PC-9 (cell line): Measurements from ENCODE around the gene TIA1. TPM values are rescaled to one million over a fixed set of nuclear protein-coding genes. Genes with fewer than 3 reads are reported as not detected.

Experiments
- BruUV-seq: library from RNA; stranded (reverse); fragments of 400-500 nt; replicated peaks from 2 replicates; lab custom pipeline; 2021; lab: Mats Ljungman, UMichigan
- CTCF ChIA-PET: fragments of 300-600 bp; sonication (Branson Sonifier 250); formaldehyde crosslinking; loops from one replicate; lab custom pipeline; 2022; ENCODE audit warnings: antibody characterized with exemption; lab: Charles Lee
- POLR2A ChIA-PET: fragments of 300-600 bp; sonication (Branson Sonifier 250); formaldehyde crosslinking; loops from one replicate; lab custom pipeline; 2022; ENCODE audit warnings: antibody characterized with exemption; ENCODE audit not compliant: unreplicated experiment; lab: Charles Lee
- DNase-seq, 2 experiments: peaks; one replicate each; pipeline versions ENCODE4 v3.0.0 to v3.0.0-alpha.2; 2015 to 2022; ENCODE audit warnings: mixed read lengths in 1 of 2
- H2AFZ ChIP-seq: fragments of 200-600 bp; sonication (generic); 2 replicates; pipeline ENCODE4 v1.8.1; 2017; ENCODE audit warnings: antibody characterized with exemption
- H3F3A ChIP-seq: fragments of 200-600 bp; sonication (generic); 2 replicates; pipeline ENCODE4 v1.8.1; 2017; ENCODE audit warnings: antibody characterized with exemption, mild to moderate bottlenecking, low read depth; ENCODE audit not compliant: insufficient read depth
- H3K27ac ChIP-seq: fragments of 200-600 bp; sonication (generic); 2 replicates; pipeline ENCODE4 v1.6.1; 2016; ENCODE audit warnings: mixed run types
- H3K27me3 ChIP-seq: fragments of 200-600 bp; sonication (generic); 2 replicates; pipeline ENCODE4 v1.6.1; 2016; ENCODE audit warnings: low read depth, mixed run types; ENCODE audit not compliant: insufficient read depth
- H3K36me3 ChIP-seq: fragments of 200-600 bp; sonication (generic); 2 replicates; pipeline ENCODE4 v1.6.1; 2016; ENCODE audit warnings: low read depth, mixed run types
- H3K4me1 ChIP-seq: fragments of 200-600 bp; sonication (generic); replicated peaks from 2 replicates; pipeline ENCODE4 v1.6.1; 2016; ENCODE audit warnings: mixed run types; ENCODE audit not compliant: insufficient read depth
- H3K4me2 ChIP-seq: fragments of 200-600 bp; sonication (generic); 2 replicates; pipeline ENCODE4 v1.6.1; 2017; ENCODE audit warnings: mixed run types
- H3K4me3 ChIP-seq: fragments of 200-600 bp; sonication (generic); 2 replicates; pipeline ENCODE4 v1.6.1; 2016; ENCODE audit warnings: mixed run types
- H3K79me2 ChIP-seq: fragments of 200-600 bp; sonication (generic); 2 replicates; pipeline ENCODE4 v1.6.1; 2017; ENCODE audit warnings: low read depth, mixed run types
- H3K9me2 ChIP-seq: fragments of 200-600 bp; sonication (generic); 2 replicates; pipeline ENCODE4 v1.8.1; 2017; ENCODE audit warnings: mild to moderate bottlenecking; ENCODE audit not compliant: insufficient read depth
- H3K9me3 ChIP-seq: fragments of 200-600 bp; sonication (generic); 2 replicates; pipeline ENCODE4 v1.8.1; 2016; ENCODE audit warnings: low read depth; ENCODE audit not compliant: insufficient read depth
- H4K20me1 ChIP-seq: fragments of 200-600 bp; sonication (generic); 2 replicates; pipeline ENCODE4 v1.8.1; 2017; ENCODE audit not compliant: insufficient read depth
- CTCF ChIP-seq: fragments of 200-600 bp; sonication (generic); conservative IDR thresholded peaks from 2 replicates; pipeline ENCODE4 v1.6.1; 2017; ENCODE audit warnings: mixed run types, antibody characterized with exemption, mild to moderate bottlenecking, moderate library complexity
- EZH2 ChIP-seq: fragments of 200-600 bp; sonication (generic); IDR thresholded peaks from 2 replicates; pipeline ENCODE4 v1.8.0; 2017; ENCODE audit warnings: antibody characterized with exemption, low read depth
- intact Hi-C: fragments of 100-400 bp; cut with micrococcal nuclease; formaldehyde crosslinking; loops from one replicate; pipeline ENCODE4 v1.10.0; 2022; ENCODE audit not compliant: unreplicated experiment
- microRNA-seq: library from miRNA; unstranded; fragments of <30 nt; microRNA quantifications from one replicate; pipeline ENCODE4 v1.2.0, GENCODE V29; 2021; ENCODE audit warnings: borderline number of aligned reads, borderline replicate concordance
- total RNA-seq: library from RNA; stranded (reverse); gene quantifications from 2 replicates; pipeline ENCODE4 v1.2.3, GENCODE V29; 2021

Gene TIA1
- total RNA-seq, 1 experiment from 2014 or later, result 121 TPM

GRCh38 chr2:70161069-70161534 is 87.3 kb downstream of the TIA1 start:
- no peak for TF ChIP-seq EZH2
- no peak for TF ChIP-seq CTCF
- CTCF ChIA-PET, result no interaction called here
- Histone ChIP-seq H3K9me3 (no peaks in the 10 kb centered on the region), H4K20me1 (no peaks in the 10 kb centered on the region), H3K9me2 (no peaks in the 10 kb centered on the region), H3K79me2 (no peaks in the 10 kb centered on the region), H3K27ac (no peak overlapping the region), H3K4me3 (no peak overlapping the region), H3K36me3 (no peaks in the 10 kb centered on the region), H3K4me2 (no peak overlapping the region), H3F3A (no peaks in the 10 kb centered on the region), H2AFZ (no peak overlapping the region), H3K27me3 (no peaks in the 10 kb centered on the region), H3K4me1 (no peaks in the 10 kb centered on the region)
- intact Hi-C loops, result no loop called here
- POLR2A ChIA-PET, result interaction anchor here (0.5 to 1.2 kb wide), 3 partner anchors 30 to 246 kb away, joined by 5 to 6 read pairs (median 6); partner anchors contain the start of genes C2orf42 and MXD1
- no TSS peak for BruUV-seq
- DNase-seq, result peak; percentile 31 to 38

- Histone ChIP-seq H3F3A (no peaks in the 10 kb centered on the region), H4K20me1 (no peaks in the 10 kb centered on the region), H3K9me2 (no peaks in the 10 kb centered on the region), H3K9me3 (no peaks in the 10 kb centered on the region), H3K36me3 (no peaks in the 10 kb centered on the region), H3K27ac (no peak overlapping the region), H2AFZ (no peak overlapping the region), H3K4me3 (no peak overlapping the region), H3K4me2 (no peak overlapping the region), H3K79me2 (no peaks in the 10 kb centered on the region), H3K27me3 (no peaks in the 10 kb centered on the region), H3K4me1 (no peaks in the 10 kb centered on the region)
- no peak for DNase-seq
- intact Hi-C loops, result no loop called here
- POLR2A ChIA-PET, result interaction anchor here (0.5 to 1.2 kb wide), 3 partner anchors 31 to 246 kb away, joined by 5 to 6 read pairs (median 6); partner anchors contain the start of genes C2orf42 and MXD1
- no TSS peak for BruUV-seq
- CTCF ChIA-PET, result no interaction called here
- TF ChIP-seq CTCF, result no peak
- TF ChIP-seq EZH2, result no peak
Measured at GRCh38 chr2:70160545-70160944, 87.9 kb downstream of the TIA1 start.

Small RNAs within 50 kb of the gene (microRNA-seq; reads per million reads assigned to microRNA genes)
- not detected for gene MIR1285-2

Other genes with a start within 250 kb of the TIA1 start
- 148 and 227 TPM in 2 replicates for gene PCBP1, start 161.2 kb downstream of the TIA1 start, total RNA-seq
- 12.7 and 14.3 TPM in 2 replicates for gene C2orf42, start 57.6 kb downstream of the TIA1 start, total RNA-seq
- 54.1 and 59.5 TPM in 2 replicates for gene PCYOX1, start 9.5 kb upstream of the TIA1 start, total RNA-seq
- gene SNRPG, start 45.1 kb upstream of the TIA1 start, total RNA-seq, result 138 and 249 TPM in 2 replicates
- 38.5 and 39.3 TPM in 2 replicates for gene FAM136A, start 53.4 kb upstream of the TIA1 start, total RNA-seq